Measurements from ENCODE around the gene ADAP1. TPM values are rescaled to one million over a fixed set of nuclear protein-coding genes. Genes with fewer than 3 reads are reported as not detected.

ADAP1 gene
- total RNA-seq, 1 experiment from 2014 or later = 6.2 TPM

GRCh38 chr7:856444-857095 lies 97.9 kb downstream of the ADAP1 start:
- H3K18ac ChIP-seq (ENCODE audit: insufficient read length, low read depth, low read length) = no peak overlapping the region
- no peaks in the 10 kb centered on the region for H3K79me2 ChIP-seq (ENCODE audit: insufficient read depth, low read length)
- H3K27ac ChIP-seq (ENCODE audit: insufficient read length, low read depth, low read length) = no peak overlapping the region
- H3K9ac ChIP-seq (ENCODE audit: extremely low read depth, insufficient read length, low read length) = no peak overlapping the region
- no peak overlapping the region for H4K91ac ChIP-seq (ENCODE audit: insufficient read length, low read depth, low read length)
- no peak overlapping the region for H2AK5ac ChIP-seq (ENCODE audit: insufficient read length, low read length)
- no peaks in the 10 kb centered on the region for H3K23me2 ChIP-seq (ENCODE audit: insufficient read length, low read depth, low read length, poor library complexity, severe bottlenecking)
- H2AFZ ChIP-seq (ENCODE audit: low read length) = no peak overlapping the region
- TF ChIP-seq, protein P1, sequence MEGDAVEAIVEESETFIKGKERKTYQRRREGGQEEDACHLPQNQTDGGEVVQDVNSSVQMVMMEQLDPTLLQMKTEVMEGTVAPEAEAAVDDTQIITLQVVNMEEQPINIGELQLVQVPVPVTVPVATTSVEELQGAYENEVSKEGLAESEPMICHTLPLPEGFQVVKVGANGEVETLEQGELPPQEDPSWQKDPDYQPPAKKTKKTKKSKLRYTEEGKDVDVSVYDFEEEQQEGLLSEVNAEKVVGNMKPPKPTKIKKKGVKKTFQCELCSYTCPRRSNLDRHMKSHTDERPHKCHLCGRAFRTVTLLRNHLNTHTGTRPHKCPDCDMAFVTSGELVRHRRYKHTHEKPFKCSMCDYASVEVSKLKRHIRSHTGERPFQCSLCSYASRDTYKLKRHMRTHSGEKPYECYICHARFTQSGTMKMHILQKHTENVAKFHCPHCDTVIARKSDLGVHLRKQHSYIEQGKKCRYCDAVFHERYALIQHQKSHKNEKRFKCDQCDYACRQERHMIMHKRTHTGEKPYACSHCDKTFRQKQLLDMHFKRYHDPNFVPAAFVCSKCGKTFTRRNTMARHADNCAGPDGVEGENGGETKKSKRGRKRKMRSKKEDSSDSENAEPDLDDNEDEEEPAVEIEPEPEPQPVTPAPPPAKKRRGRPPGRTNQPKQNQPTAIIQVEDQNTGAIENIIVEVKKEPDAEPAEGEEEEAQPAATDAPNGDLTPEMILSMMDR (conservative IDR thresholded peaks at IDR 0.05) = no peak
- no CpG with 5 or more reads among the region's 30 CpGs for WGBS (ENCODE audit: extremely low coverage, insufficient read length, low lambda C conversion rate)
- H3K56ac ChIP-seq (ENCODE audit: insufficient read length, low read depth, low read length) = no peak overlapping the region
- Mint-ChIP-seq H3K27me3 (ENCODE audit: low read depth) (no peaks in the 10 kb centered on the region), H3K27ac (no peak overlapping the region), H3K36me3 (ENCODE audit: insufficient read depth in 1 of 3, low read depth in 3 of 3) (peaks cover 59 to 91% (median 89%) of the 10 kb centered on the region in 3 experiments), H3K9me3 (no peaks in the 10 kb centered on the region; a peak in 1 of 5 replicates), H3K4me1 (no peaks in the 10 kb centered on the region), H3K4me3 (no peak overlapping the region)
- H3K4me2 ChIP-seq (ENCODE audit: insufficient read depth, insufficient read length, low read length) = no peak overlapping the region
- H3K27me3 ChIP-seq (ENCODE audit: insufficient read depth, low read length) = no peaks in the 10 kb centered on the region
- H3K4me1 ChIP-seq (ENCODE audit: insufficient read depth, low read length) = no peaks in the 10 kb centered on the region
- no peak overlapping the region for H2BK15ac ChIP-seq (ENCODE audit: low read depth, low read length)
- no peak overlapping the region for H4K8ac ChIP-seq (replicated peaks; ENCODE audit: insufficient read length, low read depth, low read length)
- H2BK120ac ChIP-seq (ENCODE audit: low read depth, low read length, poor library complexity, severe bottlenecking) = no peak overlapping the region
- DNase-seq = no peak
- H3K9me3 ChIP-seq (ENCODE audit: control insufficient read depth, low read depth, low read length) = no peaks in the 10 kb centered on the region
- H2BK5ac ChIP-seq (ENCODE audit: insufficient read length, low read length) = no peak overlapping the region
- no peaks in the 10 kb centered on the region for H4K20me1 ChIP-seq (ENCODE audit: control insufficient read depth, insufficient read depth, insufficient read length)
- no peak overlapping the region for H3T11ph ChIP-seq (ENCODE audit: low read length)
- H3K4ac ChIP-seq (ENCODE audit: low read depth, low read length) = no peak overlapping the region
- H4K5ac ChIP-seq (ENCODE audit: insufficient read length, low read depth, low read length) = no peak overlapping the region
- H2BK20ac ChIP-seq (ENCODE audit: low read depth, low read length, poor library complexity, severe bottlenecking) = no peak overlapping the region
- H2BK12ac ChIP-seq (ENCODE audit: insufficient read length, low read depth, low read length) = no peak overlapping the region
- no peak overlapping the region for H3K23ac ChIP-seq (ENCODE audit: insufficient read length, low read depth, low read length)
- no peaks in the 10 kb centered on the region for H3K79me1 ChIP-seq (ENCODE audit: insufficient read depth, low read depth, low read length, poor library complexity, severe bottlenecking)
- H3K14ac ChIP-seq (ENCODE audit: insufficient read depth, low read length) = no peak overlapping the region

All from H9 (cell line).